Testis (tissue), 2 donors: ENCODE results near the gene PPIL6.
A peak's percentile ranks its signal among the peaks of the same experiment; 100 is the strongest.

Source experiments
- POLR2A ChIP-seq: fragments of 450-650 bp; IDR thresholded peaks from one replicate; pipeline ENCODE4 v1.6.1; 2017; ENCODE audit warnings: antibody characterized with exemption, mild to moderate bottlenecking, moderate library complexity
- TF ChIP-seq, protein P1 (sequence below), 3 experiments: fragments of 450-650 bp in 2 of 3; fragments of 200-600 bp in 1 of 3; sonication (generic) in 1 of 3; IDR thresholded peaks; one replicate each; pipeline ENCODE4 v1.5.1; 2016 to 2019; ENCODE audit warnings: antibody characterized with exemption in 3 of 3, mild to moderate bottlenecking in 2 of 3, moderate library complexity in 1 of 3

DNA sequence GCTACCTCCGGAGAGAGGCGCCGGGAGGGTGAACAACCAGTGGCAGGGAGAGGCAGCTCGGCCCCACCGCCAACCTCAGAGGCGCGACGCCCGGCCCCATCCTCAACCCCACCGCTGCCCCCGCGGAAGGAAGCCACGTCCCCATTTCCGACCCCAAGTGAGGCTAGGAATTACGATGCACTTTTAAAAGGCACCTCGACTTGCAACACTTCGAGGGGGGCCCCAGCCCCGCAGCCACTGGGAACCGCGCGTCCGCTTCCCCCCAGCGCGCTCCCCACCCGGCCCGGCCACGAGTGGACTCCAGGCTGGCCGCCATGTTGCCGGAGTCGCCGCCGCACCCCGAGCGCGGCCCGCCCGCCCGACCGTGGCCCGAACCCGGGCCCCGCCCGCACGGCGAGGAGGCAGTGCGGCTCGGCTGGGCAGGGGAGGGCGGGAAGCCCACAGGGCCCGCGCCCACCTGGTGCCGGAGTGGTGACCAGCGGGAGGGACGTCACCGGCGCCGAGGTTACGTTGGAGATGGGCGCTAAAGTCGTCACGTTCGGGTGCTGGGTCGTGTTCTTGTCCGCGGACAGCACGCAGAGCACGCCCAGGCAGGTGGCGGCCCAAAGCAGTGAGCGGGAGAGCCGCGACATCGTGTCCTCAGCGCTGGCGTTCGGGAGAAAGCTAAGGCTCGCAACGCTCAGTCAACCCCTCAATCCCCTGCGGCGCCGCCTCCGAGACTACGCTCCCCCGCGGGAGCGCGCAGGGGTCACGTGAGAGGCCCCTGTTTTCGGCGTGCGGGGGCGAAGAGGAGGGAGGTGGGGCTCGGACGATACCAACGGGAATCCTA, 58.5 kb downstream of the PPIL6 start, which contains the start of gene CD164:
- TF ChIP-seq, protein P1, sequence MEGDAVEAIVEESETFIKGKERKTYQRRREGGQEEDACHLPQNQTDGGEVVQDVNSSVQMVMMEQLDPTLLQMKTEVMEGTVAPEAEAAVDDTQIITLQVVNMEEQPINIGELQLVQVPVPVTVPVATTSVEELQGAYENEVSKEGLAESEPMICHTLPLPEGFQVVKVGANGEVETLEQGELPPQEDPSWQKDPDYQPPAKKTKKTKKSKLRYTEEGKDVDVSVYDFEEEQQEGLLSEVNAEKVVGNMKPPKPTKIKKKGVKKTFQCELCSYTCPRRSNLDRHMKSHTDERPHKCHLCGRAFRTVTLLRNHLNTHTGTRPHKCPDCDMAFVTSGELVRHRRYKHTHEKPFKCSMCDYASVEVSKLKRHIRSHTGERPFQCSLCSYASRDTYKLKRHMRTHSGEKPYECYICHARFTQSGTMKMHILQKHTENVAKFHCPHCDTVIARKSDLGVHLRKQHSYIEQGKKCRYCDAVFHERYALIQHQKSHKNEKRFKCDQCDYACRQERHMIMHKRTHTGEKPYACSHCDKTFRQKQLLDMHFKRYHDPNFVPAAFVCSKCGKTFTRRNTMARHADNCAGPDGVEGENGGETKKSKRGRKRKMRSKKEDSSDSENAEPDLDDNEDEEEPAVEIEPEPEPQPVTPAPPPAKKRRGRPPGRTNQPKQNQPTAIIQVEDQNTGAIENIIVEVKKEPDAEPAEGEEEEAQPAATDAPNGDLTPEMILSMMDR (IDR thresholded peaks at IDR 0.05): no peak
- peak; percentile 82 for TF ChIP-seq POLR2A
